NCI-H2196 treated with DMSO at 0.1 percent for 48 hours (cell line): ENCODE measurements around the gene CFAP210.
"Not testable (repeated sequence)": the region's sequence is repeated elsewhere in the genome, so short reads cannot be mapped to it uniquely, and the experiment has no call there.

Experiments used
- DNase-seq: peaks from one replicate; lab custom pipeline; 2025; ENCODE audit not compliant: unreplicated experiment; lab: John Stamatoyannopoulos, UW

The CFAP210 gene

DNA sequence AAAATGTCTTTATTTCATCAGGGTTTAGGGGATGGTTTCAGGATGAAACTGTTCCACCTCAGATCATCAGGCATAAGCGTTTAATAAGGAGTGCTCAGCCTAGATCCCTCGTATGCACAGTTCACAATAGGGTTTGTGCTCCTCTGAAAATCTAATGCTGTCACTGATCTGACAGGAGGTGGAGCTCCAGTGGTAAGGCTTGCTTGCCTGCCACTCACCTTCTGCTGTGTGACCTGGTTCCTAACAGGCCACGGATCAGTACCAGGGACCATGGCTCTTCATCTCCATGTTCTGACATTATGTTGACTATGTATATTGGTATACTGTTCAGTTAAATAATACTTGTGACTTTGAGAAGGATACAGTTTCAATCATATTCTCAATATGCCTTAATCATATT, 68.4 kb downstream of the CFAP210 start:
- DNase-seq: no peak

DNA sequence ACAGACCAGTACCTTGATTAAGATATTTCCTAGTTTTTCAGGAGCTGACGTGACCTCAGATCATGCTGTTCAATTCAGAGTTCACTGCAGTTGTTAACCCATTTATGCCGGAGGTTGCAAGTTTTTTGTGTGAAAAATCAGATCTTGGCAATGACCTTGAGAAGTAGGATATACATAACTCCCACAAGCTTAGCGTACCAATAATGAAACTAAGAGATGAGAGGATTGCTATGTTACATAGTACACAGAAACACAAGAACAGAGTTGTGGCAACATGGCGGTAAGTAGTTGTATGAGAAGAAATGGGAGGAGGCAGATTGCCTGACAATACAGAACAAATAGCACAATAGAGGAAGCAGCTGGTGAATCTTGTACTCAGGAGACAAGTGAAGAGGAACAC, 71.0 kb downstream of the CFAP210 start:
- no peak for DNase-seq

DNA sequence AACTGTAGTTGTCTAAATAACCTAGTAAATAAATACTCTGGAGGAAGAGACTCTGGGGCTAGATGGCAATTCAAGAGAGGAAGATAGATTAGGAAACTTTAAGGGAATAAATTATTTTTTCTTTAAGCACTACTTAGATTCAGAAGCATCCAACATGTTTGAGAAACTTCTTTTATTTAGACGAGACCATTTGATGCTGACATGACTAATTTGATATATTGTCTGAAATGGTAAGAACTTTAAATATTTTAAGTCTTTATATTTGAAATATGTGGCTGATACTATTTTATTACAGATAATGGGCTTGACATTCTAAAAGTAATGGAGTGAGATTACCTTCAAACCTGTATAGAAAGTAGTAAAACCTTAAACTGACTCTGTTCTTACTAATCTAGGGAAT, 73.7 kb downstream of the CFAP210 start:
- no peak for DNase-seq

DNA sequence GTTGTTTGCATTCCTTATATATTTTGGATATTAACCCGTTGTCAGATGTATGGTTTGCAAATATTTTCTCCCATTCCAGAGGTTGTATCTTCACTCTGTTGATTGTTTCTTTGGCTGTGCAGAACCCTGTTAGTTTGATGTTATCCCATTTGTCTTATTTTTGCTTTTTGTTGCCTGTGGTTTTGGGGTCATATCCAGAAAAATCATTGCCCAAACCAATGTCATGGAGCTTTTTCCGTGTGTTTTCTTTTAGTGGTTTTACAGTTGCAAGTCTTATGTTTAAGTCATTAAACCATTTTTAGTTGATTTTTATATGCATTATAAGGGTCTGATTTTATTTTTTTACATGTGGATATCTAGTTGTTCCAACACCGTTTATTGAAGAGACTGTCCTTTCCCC, 74.3 kb downstream of the CFAP210 start:
- no peak for DNase-seq

DNA sequence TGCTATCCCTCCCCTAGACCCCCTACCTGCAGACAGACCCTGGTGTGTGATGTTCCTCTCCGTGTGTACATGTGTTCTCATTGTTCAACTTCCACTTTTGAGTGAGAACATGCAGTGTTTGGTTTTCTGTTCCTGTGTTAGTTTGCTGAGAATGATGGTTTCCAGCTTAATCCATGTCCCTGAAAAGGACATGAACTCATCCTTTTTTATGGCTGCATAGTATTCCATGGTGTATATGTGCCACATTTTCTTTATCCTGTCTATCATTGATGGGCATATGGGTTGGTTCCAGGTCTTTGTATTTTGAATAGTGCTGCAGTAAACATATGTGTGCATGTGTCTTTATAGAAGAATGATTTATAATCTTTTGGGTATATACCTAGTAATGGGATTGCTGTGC, 78.2 kb downstream of the CFAP210 start:
- not testable (repeated sequence) for DNase-seq

DNA sequence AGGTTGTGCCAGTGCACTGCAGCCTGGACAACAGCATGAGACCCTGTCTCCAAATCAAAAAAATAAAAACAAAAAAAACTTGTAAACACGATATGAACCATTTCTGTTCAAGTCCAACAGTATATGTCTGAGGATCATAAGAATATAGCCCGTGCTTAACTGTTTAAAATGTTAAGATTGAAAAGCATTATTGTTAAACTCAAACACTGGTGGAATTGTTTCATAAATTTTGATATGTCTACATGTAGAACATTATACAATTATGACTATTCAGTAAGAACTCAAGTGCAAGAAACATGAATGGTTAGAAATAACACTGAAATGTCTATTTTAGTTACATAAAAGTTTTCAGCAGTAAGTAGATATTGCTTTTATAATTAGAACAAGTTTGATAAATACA, 80.3 kb downstream of the CFAP210 start:
- no peak for DNase-seq

DNA sequence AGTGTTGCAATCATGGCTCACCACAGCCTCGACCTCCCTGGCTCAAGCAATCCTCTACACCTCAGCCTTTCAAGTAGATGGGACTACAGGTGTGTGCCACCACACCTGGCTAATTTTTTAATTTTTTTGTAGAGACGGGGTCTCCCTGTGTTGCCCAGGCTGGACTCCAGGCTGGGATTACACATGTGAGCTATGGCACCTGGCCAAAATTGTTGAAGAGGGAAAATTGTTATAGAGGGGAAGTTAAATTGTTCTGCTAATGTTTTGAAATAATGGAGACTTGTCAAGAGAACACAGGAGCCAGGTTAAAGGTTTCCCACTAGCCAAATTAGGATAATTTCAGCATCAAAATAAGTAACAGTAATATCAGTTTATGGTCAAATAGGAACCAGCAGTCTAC, 84.9 kb downstream of the CFAP210 start:
- no peak for DNase-seq

DNA sequence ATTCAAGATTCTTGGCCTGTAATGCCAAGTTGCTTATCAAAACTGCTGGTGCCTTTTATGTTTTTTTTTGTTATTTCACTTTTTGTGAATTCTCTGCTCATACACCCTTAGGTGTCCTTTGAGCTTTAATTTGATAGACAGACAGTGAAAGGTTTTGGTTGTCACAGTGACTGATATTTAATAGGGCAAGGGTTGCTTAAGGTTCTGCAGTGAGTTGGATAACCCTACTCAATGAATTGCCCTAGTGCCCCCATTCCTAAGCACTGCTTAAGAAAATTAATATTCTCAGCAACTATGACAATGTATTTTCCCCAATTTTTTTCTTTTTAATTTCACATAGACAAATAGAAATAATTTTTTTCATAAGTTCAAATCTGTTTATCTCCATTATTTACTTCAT, 94.6 kb downstream of the CFAP210 start:
- no peak for DNase-seq

DNA sequence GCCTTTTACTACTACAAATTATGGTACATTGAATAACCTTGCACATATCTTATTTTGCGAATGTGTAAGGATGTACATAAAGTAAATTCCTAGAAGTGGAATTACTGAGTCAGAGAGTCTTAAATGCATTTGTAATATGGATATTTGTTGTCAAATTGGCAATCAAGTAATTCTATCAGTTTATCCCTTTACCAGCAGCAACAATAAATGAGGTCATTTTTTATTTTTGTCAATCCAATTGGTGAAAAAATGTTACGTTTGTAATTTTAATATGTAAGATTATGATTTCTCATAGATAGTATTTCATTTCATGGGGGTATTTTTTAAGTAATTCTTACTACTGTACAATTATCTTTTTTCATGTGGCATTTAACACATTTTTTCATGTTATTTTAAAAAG, 95.2 kb downstream of the CFAP210 start:
- DNase-seq: no peak

DNA sequence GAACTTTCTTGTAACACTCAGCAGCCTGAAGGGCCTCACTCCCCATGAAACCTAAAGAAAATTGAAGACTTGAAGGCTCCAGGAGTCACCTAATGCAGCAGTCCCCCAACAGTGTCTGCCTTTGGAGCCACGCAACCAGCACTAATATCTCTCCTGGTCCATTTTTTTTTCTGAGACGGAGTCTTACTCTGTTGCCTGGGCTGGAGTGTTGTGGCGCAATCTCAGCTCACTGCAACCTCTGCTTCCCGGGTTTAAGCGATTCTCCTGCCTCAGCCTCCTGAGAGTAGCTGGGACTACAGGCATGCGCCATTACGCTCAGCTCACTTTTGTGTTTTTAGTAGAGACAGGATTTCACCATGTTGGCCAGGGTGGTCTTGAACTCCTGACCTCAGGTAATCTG, 97.7 kb downstream of the CFAP210 start:
- DNase-seq: not testable (repeated sequence)
